Measurements from ENCODE around the gene MCF2L2. TPM values are rescaled to one million over a fixed set of nuclear protein-coding genes. Genes with fewer than 3 reads are reported as not detected.

Gene MCF2L2
- total RNA-seq, 1 experiment from 2014 or later = 0.03 TPM

GRCh38 chr3:183260167-183260904 is 168.1 kb downstream of the MCF2L2 start:
- Histone ChIP-seq H3K4me1 (replicated peaks) (no peaks in the 10 kb centered on the region), H3K4me3 (no peak overlapping the region), H3K27ac (no peak overlapping the region), H3K36me3 (no peaks in the 10 kb centered on the region), H3K9me3 (replicated peaks) (no peaks in the 10 kb centered on the region), H3K27me3 (replicated peaks) (no peaks in the 10 kb centered on the region)
- DNase-seq (ENCODE audit: low read depth in 1 of 2, low spot score in 2 of 2) = no peak

- Histone ChIP-seq H3K4me1 (replicated peaks) (no peaks in the 10 kb centered on the region; the same call in 1 of the 2 replicates), H3K27me3 (replicated peaks) (no peaks in the 10 kb centered on the region), H3K4me3 (no peak overlapping the region), H3K27ac (no peak overlapping the region), H3K36me3 (no peaks in the 10 kb centered on the region), H3K9me3 (replicated peaks) (no peaks in the 10 kb centered on the region)
- no peak for DNase-seq (ENCODE audit: low read depth in 1 of 2, low spot score in 2 of 2)
These were observed 168.8 kb downstream of the MCF2L2 start for GRCh38 chr3:183259621-183260020.

DNA sequence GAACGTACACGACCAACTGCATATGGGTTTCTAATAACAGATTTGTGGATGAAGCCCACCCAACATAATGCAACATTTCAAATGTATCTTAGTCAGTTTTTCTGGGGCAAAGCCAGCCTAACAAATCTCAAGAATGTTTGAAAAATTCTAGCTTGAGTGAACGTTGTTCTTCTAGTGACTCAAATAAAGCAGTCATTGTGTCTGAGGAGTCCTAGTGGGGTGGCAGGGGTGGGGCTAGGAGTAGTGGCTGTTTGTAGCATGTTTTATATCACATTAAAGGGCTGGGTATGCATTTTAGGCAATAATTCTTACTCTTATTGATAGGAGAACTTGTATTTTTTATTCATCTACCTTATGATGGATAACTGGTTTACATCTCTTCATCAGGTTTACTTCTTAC is 169.3 kb downstream of the MCF2L2 start:
- no peak for DNase-seq (ENCODE audit: low read depth in 1 of 2, low spot score in 2 of 2)
- H3K4me3 ChIP-seq = no peak overlapping the region
- no peaks in the 10 kb centered on the region for H3K36me3 ChIP-seq
- H3K27me3 ChIP-seq (replicated peaks) = no peaks in the 10 kb centered on the region
- H3K27ac ChIP-seq = no peak overlapping the region
- peaks cover 5% of the 10 kb centered on the region for H3K4me1 ChIP-seq (replicated peaks)
- no peaks in the 10 kb centered on the region for H3K9me3 ChIP-seq (replicated peaks)

GRCh38 chr3:183255348-183255730 is 173.1 kb downstream of the MCF2L2 start:
- Histone ChIP-seq H3K27me3 (replicated peaks) (0 out of 2 replicates have a peak, but pooled peaks cover 3% of the 10 kb centered on the region), H3K27ac (no peak overlapping the region), H3K4me3 (no peak overlapping the region), H3K36me3 (0 out of 2 replicates have a peak, but pooled peaks cover 3% of the 10 kb centered on the region), H3K4me1 (replicated peaks) (peaks cover 12% of the 10 kb centered on the region), H3K9me3 (replicated peaks) (no peaks in the 10 kb centered on the region)
- DNase-seq (ENCODE audit: low read depth in 1 of 2, low spot score in 2 of 2) = no peak

DNA sequence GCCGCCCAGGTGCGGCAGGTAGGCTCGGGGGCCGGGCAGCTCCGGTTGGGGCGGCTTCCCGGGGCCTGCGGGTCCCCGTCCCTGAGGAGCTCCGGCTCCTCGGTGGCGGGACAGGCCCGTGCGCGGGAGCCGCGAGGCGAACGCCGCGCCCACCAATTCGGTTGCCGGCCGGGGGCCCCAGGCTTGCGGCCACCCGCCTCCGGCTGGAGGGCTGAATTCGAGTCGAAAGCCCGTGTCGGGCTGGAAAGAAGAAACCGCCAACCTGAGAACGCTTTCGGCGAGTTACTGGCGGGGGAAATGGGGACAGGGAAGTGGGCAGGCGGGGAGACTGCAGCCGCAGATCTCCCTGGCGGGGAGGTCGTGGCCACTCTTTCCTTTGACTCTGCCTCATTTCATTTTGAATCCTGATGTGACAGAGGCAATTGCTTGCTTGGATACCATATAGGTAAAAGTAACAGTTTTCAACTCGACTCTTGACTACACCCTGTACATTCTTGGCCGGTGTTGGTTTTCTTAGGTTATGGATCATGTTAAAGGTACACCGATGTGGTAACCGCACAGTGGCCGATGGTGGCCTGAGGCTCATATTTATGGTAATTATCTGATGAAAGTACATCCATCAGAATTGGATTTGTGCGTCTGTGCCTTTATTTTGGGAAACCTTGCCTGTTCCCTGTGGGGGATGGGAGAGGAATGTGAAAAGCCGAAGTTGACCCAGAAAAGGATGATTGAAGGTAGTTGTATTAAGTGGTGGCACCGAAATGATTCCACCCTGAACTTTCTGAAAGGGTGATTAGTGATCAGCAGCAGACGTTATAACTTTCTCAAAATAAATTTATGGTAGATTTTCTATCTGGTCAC is 173.7 kb downstream of the MCF2L2 start:
- 0 out of 2 replicates have a peak, but pooled peaks cover 3% of the 10 kb centered on the region for H3K36me3 ChIP-seq
- 0 out of 2 replicates have a peak overlapping the region, but pooled peaks have one; percentile 29 for H3K27ac ChIP-seq
- 0 out of 2 replicates have a peak, but pooled peaks cover 3% of the 10 kb centered on the region for H3K27me3 ChIP-seq (replicated peaks)
- H3K9me3 ChIP-seq (replicated peaks) = no peaks in the 10 kb centered on the region
- no peak for DNase-seq (ENCODE audit: low read depth in 1 of 2, low spot score in 2 of 2)
- peaks cover 12% of the 10 kb centered on the region for H3K4me1 ChIP-seq (replicated peaks)
- peak overlapping the region; percentile 70 for H3K4me3 ChIP-seq

DNA sequence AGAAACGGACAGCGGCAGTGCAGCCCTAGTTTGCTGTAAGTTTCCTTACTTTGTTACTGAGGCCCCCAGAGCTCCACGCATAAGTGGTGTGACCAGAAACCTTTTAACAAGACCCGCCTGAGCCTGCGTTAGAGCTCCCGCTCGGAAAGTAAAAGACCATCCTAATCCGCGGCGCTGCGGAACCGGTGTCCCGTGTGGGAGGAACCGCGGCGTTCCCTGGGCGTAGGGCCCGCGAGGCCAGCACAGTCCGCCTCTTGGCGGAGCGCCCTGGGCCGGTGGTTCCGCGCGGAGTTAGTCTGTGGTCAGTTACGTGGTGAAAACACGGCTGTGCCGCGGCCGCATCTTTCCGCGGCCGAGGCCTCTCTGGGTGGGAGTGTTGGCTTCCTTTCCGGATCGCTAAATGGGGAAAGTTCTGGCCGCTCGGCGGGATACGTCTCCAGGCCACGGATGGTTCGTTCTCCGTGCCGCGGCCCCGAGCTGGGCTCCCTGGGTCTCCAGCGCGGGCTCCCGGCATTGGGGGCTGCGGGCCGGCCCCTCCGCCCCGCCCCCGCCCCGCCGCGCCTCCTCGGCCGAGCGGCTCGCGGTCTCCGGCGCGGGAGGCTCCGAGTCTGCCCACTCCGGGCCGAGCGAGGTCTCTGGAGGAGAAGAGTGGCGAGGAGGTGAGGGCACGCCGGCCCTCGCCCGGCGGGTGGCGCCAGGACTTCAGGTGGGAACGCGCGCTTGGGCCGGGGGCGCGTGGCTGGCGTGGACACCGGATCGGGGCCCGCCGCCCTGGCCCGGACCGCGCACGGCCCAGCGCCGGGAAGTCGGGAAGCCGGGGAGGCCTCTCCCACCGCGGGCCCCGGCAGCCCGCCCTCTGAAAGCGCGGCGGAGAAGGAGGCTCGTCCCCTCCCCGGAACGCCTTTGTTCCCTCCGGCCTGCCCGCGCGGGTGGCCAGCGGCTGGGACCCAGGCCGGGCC is 174.6 kb downstream of the MCF2L2 start:
- H3K4me3 ChIP-seq = peak overlapping the region; percentile 70
- peaks cover 12% of the 10 kb centered on the region for H3K4me1 ChIP-seq (replicated peaks)
- H3K36me3 ChIP-seq = 0 out of 2 replicates have a peak, but pooled peaks cover 3% of the 10 kb centered on the region
- 0 out of 2 replicates have a peak, but pooled peaks cover 3% of the 10 kb centered on the region for H3K27me3 ChIP-seq (replicated peaks)
- H3K9me3 ChIP-seq (replicated peaks) = no peaks in the 10 kb centered on the region
- H3K27ac ChIP-seq = 0 out of 2 replicates have a peak overlapping the region, but pooled peaks have one; percentile 29
- peak; percentile 49 to 50 for DNase-seq (ENCODE audit: low read depth in 1 of 2, low spot score in 2 of 2)

GRCh38 chr3:183252973-183253527 is 175.4 kb downstream of the MCF2L2 start, which contains the start of gene B3GNT5:
TSS of gene B3GNT5 (plus strand) at chr3:183253253. CDS start at chr3:183269799, 16,546 bp downstream.
- Histone ChIP-seq H3K27ac (0 out of 2 replicates have a peak within 1 kb of the TSS, but pooled peaks have one; percentile 29), H3K9me3 (replicated peaks) (no peaks in the 10 kb centered on the region), H3K4me3 (peak within 1 kb of the TSS; percentile 70), H3K36me3 (0 out of 2 replicates have a peak, but pooled peaks cover 3% of the 10 kb centered on the region), H3K27me3 (replicated peaks) (0 out of 2 replicates have a peak, but pooled peaks cover 3% of the 10 kb centered on the region), H3K4me1 (replicated peaks) (peaks cover 12% of the 10 kb centered on the region)
- no peak for DNase-seq (ENCODE audit: low read depth in 1 of 2, low spot score in 2 of 2)

DNA sequence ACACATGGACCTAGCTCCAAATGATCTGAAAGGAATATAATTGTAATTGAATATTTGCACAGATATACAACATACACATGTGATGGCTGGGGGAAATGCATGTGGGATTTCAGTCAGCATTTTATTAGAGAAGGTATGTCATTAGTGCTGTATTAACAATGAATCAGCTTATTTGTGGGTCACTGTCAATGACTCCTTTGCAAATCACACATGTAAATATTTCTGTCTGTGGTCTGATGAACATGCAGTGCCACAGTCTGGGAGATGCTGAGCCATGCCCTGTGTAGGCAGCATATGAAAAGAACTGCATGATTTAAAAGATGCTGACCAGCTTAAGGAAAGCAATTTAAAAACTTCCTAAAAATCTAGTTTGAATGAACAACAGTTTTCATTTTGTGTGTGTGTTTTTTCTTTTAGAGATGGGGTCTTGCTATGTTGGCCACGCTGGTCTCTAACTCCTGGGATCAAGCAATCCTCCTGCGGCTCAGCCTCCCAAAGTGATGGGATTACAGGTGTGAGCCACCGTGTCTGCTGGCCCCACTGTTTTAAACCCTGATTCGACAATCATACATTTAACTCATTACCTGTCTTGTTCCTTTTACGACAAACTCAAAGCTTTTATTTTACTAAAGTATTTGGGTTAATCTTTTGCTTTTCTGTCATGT is 176.2 kb downstream of the MCF2L2 start:
- H3K36me3 ChIP-seq = 0 out of 2 replicates have a peak, but pooled peaks cover 3% of the 10 kb centered on the region
- H3K27me3 ChIP-seq (replicated peaks) = 0 out of 2 replicates have a peak, but pooled peaks cover 3% of the 10 kb centered on the region
- H3K4me1 ChIP-seq (replicated peaks) = peaks cover 12% of the 10 kb centered on the region
- H3K27ac ChIP-seq = no peak overlapping the region
- H3K9me3 ChIP-seq (replicated peaks) = no peaks in the 10 kb centered on the region
- peak overlapping the region; percentile 70 for H3K4me3 ChIP-seq
- DNase-seq (ENCODE audit: low read depth in 1 of 2, low spot score in 2 of 2) = no peak

DNA sequence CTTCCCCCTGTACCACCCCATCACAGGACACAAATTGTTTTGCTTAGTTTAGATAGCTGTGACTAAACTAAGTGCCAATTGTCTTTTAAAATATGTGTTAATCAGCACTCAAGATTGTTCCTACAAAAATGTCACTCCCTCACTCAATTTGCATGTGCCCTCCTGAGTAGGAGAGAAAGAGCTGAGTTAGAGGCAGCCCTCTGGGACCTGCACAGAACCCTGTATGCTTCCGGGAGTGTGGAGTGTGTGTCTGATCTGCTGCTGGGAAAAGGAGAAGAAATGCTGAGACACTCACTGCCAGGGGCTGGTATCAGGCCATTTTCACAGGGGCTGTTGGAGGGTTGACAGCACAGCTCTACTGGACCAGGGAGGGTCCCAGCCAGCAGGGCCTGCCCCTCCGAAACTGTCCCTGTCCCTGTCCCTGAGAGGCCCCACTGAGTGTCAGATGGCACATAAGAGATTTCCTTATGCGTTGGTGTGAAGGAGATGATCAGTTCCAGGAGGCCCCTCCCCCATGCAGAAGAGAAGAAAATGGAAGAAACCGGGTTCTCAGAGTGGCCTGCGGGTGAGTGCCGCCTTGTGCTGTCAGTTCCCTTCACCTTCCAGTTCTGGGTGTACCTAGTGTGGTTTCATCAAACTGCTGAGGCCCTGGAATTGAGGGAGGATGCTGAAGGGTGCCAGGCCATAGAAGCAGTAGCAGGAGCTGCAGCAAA is 179.3 kb downstream of the MCF2L2 start:
- no peak overlapping the region for H3K27ac ChIP-seq
- peaks cover 12% of the 10 kb centered on the region for H3K4me1 ChIP-seq (replicated peaks)
- no peaks in the 10 kb centered on the region for H3K9me3 ChIP-seq (replicated peaks)
- no peak for DNase-seq (ENCODE audit: low read depth in 1 of 2, low spot score in 2 of 2)
- H3K4me3 ChIP-seq = no peak overlapping the region
- 0 out of 2 replicates have a peak, but pooled peaks cover 3% of the 10 kb centered on the region for H3K27me3 ChIP-seq (replicated peaks)
- 0 out of 2 replicates have a peak, but pooled peaks cover 3% of the 10 kb centered on the region for H3K36me3 ChIP-seq

DNA sequence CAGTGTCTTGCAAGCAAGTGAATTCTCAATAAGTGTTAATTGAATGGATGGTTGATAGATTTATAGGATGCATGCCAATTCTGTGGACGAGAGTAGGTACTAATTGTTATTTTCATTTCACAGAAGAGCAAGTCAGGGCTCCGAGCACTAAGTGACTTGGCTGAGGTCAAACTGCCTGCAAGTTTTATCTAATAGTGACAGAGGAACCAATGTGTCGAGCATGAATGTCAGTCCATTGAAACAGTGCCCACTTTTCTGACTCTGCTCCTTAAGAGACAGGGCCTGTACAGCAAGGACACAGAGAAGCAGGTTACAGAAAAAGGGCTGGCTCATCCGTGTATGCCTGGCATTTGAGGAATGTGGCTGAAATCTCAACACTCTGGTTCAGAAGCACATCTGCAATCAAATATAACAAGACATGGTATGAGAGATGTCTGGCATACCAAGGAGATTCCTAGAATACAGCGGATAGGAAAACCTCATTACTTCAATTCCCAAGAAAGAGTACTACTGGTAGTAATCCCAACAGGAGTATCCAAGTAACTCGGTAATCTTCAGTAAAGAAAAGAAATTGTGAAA is 181.3 kb downstream of the MCF2L2 start:
- H3K27me3 ChIP-seq (replicated peaks) = no peaks in the 10 kb centered on the region
- no peaks in the 10 kb centered on the region for H3K9me3 ChIP-seq (replicated peaks)
- DNase-seq (ENCODE audit: low read depth in 1 of 2, low spot score in 2 of 2) = peak in 1 of 2 experiments; percentile 29
- H3K27ac ChIP-seq = no peak overlapping the region
- no peaks in the 10 kb centered on the region for H3K36me3 ChIP-seq
- H3K4me3 ChIP-seq = no peak overlapping the region
- H3K4me1 ChIP-seq (replicated peaks) = peaks cover 5% of the 10 kb centered on the region; the same call in 1 of the 2 replicates

DNA sequence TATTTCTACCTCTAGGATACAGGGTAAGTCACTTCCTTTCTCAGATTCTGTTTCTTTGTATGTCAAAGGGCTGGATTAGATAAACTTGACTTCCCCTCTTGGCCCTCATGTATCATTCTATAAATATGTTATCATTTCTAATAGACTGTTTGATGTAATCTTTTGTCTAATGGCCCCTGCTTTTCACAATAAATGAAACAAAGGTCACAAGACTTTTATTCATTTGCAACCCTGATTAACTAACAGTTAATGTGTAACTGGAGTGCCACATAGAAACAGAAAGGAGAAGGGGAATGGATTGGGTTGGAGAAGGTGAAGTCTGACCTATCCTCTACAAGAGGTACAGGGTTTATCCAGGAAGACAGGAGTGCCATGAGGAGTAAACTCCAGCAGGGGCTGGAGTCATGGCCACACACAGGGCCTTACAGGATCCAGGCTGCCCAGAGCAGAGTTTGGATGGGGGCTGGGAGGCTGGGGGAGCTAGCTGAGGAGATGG is 183.4 kb downstream of the MCF2L2 start:
- Histone ChIP-seq H3K36me3 (no peaks in the 10 kb centered on the region), H3K4me1 (replicated peaks) (peaks cover 5% of the 10 kb centered on the region; the same call in 1 of the 2 replicates), H3K27me3 (replicated peaks) (no peaks in the 10 kb centered on the region), H3K4me3 (no peak overlapping the region), H3K9me3 (replicated peaks) (no peaks in the 10 kb centered on the region), H3K27ac (no peak overlapping the region)
- DNase-seq (ENCODE audit: low read depth in 1 of 2, low spot score in 2 of 2) = no peak
